Prostate gland (tissue), 2 donors: Measurements from ENCODE around the gene TBCE.

Experiments used
- POLR2A ChIP-seq: fragments of 450-650 bp; IDR thresholded peaks from one replicate; pipeline ENCODE4 v1.6.1; 2016; ENCODE audit warnings: antibody characterized with exemption, mild to moderate bottlenecking
- TF ChIP-seq, protein P1 (sequence below), 4 experiments: fragments of 200-600 bp in 2 of 4; fragments of 450-650 bp in 2 of 4; sonication (generic) in 2 of 4; IDR thresholded peaks; 1 replicate in 3 of 4; 2 replicates in 1 of 4; pipeline ENCODE4 v1.5.1; 2016 to 2019; ENCODE audit warnings: antibody characterized with exemption in 4 of 4, mild to moderate bottlenecking in 2 of 4, moderate library complexity in 2 of 4

DNA sequence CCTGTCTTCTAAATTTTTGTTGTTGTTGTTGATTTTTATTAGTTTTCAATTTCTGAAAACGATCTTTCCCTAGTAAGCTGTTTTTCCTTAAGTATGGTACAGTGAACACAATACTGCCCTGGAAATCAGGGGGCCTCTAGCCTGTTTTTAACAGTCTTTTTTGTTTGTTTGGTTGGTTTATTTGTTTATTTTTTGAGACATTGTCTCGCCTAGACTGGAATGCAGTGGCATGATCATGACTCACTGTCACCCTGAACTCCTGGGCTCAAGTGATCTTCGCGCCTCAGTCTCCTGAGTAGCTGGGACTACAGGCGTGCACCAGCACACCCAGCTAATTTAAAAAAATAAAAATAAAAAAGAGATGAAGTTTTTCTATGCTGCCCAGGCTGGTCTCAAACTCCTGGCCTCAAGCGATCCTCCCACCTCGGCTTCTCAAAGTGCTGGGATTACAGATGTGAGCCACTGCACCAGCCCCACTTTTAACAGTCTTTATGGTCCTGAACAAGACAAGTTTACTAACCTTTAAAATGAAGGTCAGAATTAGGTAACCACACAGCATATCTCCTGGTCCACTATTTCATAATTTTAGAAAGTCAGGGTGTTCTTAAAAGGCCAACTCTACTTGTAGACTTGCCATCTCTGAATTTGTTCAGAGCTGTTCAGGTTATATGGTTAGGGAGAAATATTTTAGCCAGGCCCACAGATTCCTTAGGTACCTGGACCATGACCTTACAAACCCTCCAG is 35.4 kb downstream of the TBCE start:
- TF ChIP-seq, protein P1, sequence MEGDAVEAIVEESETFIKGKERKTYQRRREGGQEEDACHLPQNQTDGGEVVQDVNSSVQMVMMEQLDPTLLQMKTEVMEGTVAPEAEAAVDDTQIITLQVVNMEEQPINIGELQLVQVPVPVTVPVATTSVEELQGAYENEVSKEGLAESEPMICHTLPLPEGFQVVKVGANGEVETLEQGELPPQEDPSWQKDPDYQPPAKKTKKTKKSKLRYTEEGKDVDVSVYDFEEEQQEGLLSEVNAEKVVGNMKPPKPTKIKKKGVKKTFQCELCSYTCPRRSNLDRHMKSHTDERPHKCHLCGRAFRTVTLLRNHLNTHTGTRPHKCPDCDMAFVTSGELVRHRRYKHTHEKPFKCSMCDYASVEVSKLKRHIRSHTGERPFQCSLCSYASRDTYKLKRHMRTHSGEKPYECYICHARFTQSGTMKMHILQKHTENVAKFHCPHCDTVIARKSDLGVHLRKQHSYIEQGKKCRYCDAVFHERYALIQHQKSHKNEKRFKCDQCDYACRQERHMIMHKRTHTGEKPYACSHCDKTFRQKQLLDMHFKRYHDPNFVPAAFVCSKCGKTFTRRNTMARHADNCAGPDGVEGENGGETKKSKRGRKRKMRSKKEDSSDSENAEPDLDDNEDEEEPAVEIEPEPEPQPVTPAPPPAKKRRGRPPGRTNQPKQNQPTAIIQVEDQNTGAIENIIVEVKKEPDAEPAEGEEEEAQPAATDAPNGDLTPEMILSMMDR (IDR thresholded peaks at IDR 0.05), result no peak
- TF ChIP-seq POLR2A, result no peak
